Suppressor macrophage treated with lipopolysaccharide for 4 hours (primary cell): ENCODE data around the gene ERFL.

Experiments used
- DNase-seq: peaks from one replicate; pipeline ENCODE4 v3.0.0-alpha.2; 2020

The ERFL gene

DNA sequence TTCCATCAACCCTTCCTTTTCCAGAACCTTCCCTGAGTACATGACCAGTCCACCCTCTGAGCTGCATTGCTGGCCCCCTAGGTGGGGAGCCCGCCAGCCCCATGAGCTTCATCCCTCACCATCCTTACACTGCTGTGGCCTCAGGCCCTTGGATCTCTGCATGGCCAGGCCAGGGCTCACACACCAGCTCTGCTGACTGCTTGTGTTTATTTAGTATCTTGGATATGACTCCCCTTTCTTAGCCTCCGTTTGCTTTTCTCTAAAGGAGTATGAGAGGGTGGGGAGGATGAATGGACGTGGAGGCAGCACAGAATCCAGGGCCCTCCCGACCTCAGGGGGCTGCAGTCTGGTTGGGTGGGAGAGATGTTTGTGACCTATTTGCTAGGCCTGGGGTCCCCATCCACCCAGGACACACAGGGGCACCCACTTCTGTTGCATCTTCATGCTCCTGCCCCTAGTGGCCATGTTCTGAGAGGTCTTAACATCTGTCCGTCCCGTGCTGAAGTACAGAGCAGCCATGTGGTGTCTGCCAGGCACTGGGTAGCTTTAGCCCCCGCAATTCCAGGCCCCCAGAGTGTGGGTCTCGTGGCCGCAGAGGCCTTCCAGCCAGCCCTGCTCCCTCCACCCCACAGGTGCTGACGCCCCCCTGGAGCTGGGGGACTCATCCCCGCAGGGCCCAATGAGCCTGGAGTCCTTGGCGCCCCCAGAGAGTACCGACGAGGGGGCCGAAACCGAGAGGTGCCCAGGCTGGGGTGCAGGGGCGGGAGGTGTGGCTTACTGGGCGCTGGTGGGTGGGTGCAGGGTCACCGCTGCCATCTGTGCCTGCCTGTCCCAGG is 32.3 kb downstream of the ERFL start:
- DNase-seq = no peak

GRCh38 chr19:41894350-41894749 is 33.9 kb downstream of the ERFL start:
- no peak for DNase-seq

DNA sequence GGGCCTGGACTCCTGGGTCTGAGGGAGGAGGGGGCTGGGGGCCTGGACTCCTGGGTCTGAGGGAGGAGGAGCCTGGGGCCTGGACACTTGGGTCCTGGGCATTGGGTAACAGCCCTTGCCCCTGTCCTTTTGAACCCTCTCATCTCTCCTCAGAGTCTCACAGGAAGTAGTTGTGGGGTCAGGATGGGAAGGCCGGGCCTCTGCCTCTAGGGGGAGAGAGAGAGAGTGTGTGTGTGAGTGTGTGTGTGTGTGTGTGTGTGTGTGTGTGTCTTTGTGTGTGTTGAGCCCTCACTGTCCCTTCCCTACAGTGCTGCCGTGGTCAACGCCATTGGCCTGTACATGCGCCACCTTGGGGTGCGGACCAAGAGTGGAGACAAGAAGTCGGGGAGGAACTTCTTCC is 34.4 kb downstream of the ERFL start:
- no peak for DNase-seq

- DNase-seq = no peak
Observed at GRCh38 chr19:41892173-41892902, 35.9 kb downstream of the ERFL start.

GRCh38 chr19:41890936-41891335 is 37.3 kb downstream of the ERFL start:
- no peak for DNase-seq

DNA sequence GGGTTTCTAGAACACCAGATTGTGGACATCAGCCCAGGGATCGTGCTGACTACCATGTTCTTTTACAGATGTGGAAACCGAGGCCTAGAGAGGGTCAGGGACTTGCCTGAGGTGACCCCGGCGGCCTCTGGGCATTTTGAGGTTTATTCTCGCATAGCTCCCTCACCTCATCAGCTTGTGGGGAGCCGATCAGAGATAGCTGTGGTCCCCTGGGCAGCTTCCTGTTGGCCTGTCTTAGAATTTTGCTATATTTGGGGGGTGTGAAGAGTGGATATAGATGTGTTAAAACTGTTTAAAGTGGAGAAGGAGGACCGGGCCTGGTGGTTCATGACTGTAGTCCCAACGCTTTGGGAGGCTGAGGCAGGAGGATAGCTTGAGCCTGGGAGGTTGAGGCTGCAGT is 38.4 kb downstream of the ERFL start:
- DNase-seq = no peak

DNA sequence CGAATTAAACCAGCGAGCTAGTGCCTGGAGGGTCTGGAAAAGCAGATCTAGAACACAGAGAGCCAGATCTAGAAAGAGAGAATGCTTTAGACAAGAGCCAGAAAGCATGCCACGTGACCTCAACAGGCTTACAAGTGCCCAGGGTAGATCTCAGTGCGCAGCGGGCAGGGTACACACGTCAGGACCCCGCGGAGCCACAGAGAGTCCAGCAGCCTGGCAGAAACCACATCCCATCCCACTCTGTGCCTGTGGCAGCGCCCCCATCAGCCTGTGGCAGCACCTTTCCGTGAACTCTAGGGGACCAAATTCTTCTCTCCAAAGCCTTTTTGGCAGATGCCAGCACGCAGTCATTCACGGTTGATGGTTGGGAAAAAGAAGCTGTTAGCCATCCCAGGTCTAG is 39.3 kb downstream of the ERFL start:
- no peak for DNase-seq

DNA sequence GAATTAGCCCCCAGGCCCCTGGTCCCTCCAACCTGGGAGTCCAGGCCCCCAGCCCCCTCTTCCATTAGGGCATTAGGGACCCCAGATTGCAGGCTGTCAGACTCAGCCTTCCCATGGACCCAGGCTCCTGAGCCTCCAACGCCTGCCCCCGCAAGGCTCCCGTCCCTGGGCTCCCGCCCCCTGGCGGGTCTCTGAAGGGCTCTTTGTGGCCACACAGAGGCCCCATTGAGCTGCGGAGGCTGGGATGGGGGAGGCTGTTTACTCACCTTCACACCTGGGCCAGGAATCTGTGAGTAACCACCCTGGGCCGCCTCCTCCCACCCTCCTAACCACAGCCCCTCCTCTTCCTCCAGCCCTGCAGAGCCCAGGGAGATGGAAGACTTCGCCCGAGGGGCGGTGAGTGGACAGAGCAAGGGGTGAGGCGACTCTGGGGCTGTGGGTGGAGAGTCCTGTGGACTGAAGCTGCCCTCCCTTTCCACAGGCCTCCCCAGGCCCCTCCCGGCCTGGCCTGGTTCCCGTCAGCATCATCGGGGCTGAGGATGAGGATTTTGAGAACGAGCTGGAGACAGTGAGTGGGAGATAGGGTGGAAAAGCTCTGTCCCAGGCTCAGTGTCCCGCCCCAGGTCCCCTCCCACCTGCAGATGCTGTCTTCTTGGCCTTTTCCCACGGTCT is 40.4 kb downstream of the ERFL start:
- no peak for DNase-seq

DNA sequence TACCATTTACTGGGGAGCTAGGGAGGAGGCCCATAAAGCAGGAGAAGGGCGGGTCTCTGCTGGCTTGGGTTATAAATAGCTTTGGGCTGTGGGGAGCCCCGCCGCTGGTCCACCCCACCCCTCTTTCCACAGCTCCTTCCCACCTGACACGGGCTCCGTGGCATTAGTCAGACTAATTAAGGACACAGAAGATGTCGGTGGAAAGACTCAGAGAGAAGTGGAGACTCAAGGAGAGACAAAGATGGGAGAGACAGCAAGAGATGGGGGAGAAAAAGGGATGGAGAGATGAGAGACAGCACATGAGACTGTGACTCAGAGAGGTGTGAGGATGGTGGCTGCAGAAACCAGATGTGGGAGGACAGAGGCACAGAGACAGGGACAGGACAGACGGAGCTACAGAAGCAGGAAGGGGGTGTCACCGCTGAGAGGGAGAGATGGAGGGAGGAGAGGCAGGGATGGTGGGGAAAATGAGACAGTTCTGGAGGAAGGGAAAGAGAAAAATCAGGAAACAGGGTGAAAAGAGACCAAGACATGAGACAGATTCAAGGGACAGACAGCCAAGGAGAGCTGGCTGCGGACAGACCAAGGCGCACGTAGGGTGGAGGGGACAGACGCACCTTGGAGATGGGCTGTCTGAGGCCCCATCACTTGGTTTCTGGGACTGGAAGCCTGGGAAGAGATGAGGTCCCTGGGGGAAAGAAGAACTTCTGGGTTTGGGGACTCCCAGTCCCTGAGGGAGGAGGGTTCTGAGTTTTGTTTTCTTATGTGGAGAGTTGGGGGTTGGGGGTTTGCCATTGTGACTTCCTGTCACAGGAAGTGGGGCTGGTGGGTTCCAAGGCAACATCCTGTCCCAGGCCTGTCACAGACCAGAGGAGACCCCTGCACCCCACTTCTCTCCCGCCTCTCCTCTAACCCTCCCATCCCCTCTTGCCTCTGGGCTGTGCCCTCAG is 41.2 kb downstream of the ERFL start:
- no peak for DNase-seq

GRCh38 chr19:41883821-41884733 is 44.2 kb downstream of the ERFL start:
- peak; percentile 98 for DNase-seq

DNA sequence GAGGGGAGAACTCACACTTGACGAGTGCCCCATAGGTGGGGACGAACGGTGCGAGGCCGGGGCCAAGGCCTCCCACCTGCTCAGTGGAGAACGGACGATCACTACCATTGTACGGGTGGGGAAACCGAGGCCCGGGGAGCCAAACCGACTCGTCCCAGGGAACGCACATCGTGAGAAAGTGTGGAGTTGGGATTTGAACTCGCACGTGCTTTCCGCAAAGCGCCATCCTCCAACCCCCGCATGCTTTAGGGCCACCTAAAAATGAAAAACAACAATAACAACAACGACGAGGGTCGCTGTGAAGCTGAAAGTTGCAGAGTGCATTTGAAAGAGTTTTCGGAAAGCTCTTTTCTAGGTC is 44.8 kb downstream of the ERFL start:
- no peak for DNase-seq

GRCh38 chr19:41882568-41883462 is 45.4 kb downstream of the ERFL start, which contains the start of gene ARHGEF1:
Gene ARHGEF1, plus strand, starts transcription at chr19:41883184. Its CDS starts 4,899 bp downstream, at chr19:41888083.
- peak; percentile 52 for DNase-seq

DNA sequence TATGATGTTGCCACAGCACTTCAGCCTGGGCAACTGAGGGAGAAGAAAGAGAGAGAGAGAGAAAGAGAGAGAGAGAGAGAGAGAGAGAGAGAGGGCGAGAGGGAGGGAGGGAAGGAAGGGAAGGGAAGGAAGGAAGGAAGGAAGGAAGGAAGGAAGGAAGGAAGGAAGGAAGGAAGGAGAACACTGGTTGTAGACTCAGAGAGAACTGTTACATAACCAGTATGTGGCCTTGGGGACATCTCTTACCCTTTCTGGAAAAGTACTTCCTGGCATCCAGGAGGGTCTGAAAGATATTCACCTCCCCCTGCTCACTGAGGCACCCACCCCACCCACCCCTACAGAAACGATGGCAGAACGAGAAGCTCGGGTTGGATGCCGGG is 47.9 kb downstream of the ERFL start:
- DNase-seq = no peak

- no peak for DNase-seq
Observed at GRCh38 chr19:41879670-41880328, 48.5 kb downstream of the ERFL start.

DNA sequence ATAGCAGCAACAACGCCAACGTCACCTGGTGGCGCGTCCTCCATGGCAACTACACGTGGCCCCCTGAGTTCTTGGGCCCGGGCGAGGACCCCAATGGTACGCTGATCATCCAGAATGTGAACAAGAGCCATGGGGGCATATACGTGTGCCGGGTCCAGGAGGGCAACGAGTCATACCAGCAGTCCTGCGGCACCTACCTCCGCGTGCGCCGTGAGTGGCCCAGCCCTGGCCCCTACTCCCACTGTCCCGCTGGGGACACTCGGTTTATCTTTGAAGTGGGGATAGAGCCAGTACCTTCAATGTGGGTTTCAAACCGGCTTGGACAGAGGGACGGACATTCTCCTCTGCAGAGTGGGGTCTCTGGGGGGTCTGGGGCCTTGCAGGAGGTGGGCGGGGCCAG is 49.2 kb downstream of the ERFL start:
- DNase-seq = no peak

DNA sequence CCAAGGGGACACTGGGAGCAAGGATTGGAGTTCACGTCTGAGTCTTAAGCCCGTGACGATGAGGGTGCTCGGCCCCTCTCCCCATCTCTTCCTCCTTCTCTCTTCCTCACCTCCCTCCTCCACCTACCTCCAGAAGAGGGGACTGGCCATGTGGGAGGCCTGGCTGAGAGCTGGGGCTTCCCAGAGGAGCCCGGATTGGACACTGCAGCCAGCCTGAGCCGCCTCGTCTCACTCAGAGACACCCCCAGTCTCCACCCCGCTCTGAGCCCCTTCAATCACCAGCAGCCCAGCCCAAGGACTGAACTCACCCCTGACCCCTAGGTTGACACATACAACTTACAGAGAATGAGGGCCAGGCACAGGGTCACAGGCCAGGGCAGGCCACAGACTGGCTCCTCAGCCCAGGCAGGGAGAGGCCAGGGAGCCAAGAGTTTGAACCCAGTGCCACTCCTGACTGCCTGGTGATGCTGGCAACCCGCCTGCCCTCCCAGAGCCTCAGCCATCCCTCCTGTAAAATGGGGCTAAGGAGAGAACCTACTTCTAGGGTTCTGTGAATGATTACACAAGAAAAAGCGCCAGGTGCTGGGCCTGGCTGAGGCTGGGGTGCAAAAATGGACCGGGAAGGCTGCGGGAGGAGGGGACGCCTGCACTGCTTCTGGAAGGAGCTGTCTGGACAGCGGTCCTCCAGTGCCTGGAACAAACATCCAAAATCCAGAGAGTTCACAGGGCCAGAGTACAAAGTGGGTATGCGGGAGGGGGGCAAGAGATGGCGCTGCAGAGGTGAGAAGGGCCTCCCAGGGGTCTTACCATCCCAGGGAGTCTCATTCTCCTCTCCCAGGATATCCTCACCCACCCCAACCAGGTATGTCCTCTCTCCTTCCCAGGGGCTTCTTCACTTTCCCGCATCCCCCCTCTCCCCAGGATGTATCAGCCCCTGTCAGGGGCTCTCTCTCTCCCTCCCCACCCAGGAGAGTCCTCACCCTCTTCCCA is 50.0 kb downstream of the ERFL start:
- peak; percentile 34 for DNase-seq

GRCh38 chr19:41876847-41877832 is 51.1 kb downstream of the ERFL start, which contains the start of gene CD79A:
Gene CD79A, plus strand, starts transcription at chr19:41877279. Its CDS starts 26 bp downstream, at chr19:41877305.
- peak; percentile 40 for DNase-seq
